ENCODE data around the gene SNX32.
A peak's percentile ranks its signal among the peaks of the same experiment; 100 is the strongest.

SNX32 gene

GRCh38 chr11:65856689-65857499, 23.1 kb downstream of the SNX32 start:
- H3K27ac ChIP-seq (replicated peaks): peak overlapping the region; percentile 94
- DNase-seq (ENCODE audit: low read depth in 1 of 2, low spot score in 1 of 2): peak in 1 of 2 experiments; percentile 87
- H3K27me3 ChIP-seq (ENCODE audit: insufficient read depth, poor library complexity, severe bottlenecking): no peaks in the 10 kb centered on the region
- peak overlapping the region; percentile 91 for H3K4me3 ChIP-seq (replicated peaks; ENCODE audit: insufficient read depth, low read length)
- TF ChIP-seq CTCF (IDR thresholded peaks at IDR 0.05; ENCODE audit: insufficient read depth, low read length): no peak
- peak; percentile 43; the same call in 1 of the 2 replicates for TF ChIP-seq GABPA (IDR thresholded peaks at IDR 0.05; ENCODE audit: low read depth)
- peak; percentile 59; the same call in 1 of the 2 replicates for TF ChIP-seq POLR2AphosphoS5 (IDR thresholded peaks at IDR 0.05; ENCODE audit: low read depth)
- no peak for TF ChIP-seq REST (IDR thresholded peaks at IDR 0.05; ENCODE audit: insufficient replicate concordance, low read depth)
- TF ChIP-seq SPI1 (IDR thresholded peaks at IDR 0.05; ENCODE audit: borderline replicate concordance, low read depth): peak; percentile 94

DNA sequence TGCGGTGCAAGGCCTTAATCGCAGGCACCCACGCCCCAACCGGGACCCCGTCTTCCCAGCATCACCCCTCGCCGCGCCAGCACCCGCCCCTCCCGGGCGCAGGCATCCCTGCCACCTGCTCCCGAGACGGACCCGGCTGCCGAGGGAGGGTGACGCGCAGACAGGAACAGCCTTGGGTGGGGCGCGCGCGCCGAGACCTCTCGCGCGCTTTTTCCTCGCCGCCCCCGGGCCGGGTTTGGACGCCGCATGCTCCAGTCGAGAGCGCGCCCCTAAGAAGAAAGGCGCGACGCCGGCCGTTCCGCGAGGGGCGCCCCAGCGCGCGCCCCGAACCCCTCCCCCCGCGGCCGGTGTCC, 23.7 kb downstream of the SNX32 start:
- peak overlapping the region; percentile 94 for H3K27ac ChIP-seq (replicated peaks)
- no peaks in the 10 kb centered on the region for H3K27me3 ChIP-seq (ENCODE audit: insufficient read depth, poor library complexity, severe bottlenecking)
- TF ChIP-seq SPI1 (IDR thresholded peaks at IDR 0.05; ENCODE audit: borderline replicate concordance, low read depth) (no peak), GABPA (IDR thresholded peaks at IDR 0.05; ENCODE audit: low read depth) (no peak), REST (IDR thresholded peaks at IDR 0.05; ENCODE audit: insufficient replicate concordance, low read depth) (no peak), POLR2AphosphoS5 (IDR thresholded peaks at IDR 0.05; ENCODE audit: low read depth) (no peak), CTCF (IDR thresholded peaks at IDR 0.05; ENCODE audit: insufficient read depth, low read length) (no peak)
- peak overlapping the region; percentile 91 for H3K4me3 ChIP-seq (replicated peaks; ENCODE audit: insufficient read depth, low read length)
- peak in 1 of 2 experiments; percentile 68 for DNase-seq (ENCODE audit: low read depth in 1 of 2, low spot score in 1 of 2)

DNA sequence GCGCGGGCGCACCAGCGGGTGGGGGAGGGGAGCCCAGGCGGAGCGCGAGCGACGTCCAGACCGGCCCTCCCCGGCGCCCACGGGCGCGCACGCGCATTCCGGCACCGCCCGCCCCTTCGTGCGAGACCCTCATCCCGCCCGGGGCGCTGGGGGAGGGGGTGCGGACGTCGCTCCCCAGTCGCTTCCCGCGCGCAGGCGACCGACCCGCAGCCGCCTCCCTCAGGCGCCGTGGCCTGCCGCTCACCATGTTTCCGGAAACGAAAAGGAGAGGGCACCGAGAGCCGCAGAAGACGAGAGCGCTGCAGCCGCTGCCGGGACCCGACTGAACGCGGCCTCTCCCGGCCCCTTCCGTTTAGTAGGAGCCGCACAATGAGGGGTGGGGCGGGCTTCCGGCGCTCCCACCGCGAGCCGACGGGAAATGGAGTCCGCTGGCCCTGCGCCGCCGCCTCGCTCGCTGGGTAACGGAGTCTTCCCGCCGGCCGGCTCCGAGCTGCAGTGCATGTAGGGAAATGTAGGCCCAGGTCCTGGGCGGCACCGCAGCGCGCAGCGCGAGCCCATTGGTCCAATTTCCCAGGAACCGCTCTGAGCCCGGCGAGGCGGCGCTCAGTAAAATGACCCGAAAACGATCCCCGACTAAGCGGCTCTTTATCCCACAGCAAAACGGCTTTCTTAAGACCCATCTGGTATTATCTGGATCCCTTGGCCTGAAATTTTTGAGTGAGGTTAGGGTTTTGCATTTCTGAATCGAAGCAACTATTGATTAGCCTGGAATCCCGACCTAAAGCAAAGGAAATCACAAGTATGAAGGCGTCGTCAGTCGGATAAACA, 24.3 kb downstream of the SNX32 start, which contains the start of gene CFL1:
TSS of gene CFL1 (minus strand) at position 328 of the 828 bp plus-strand sequence. CDS start at position 247, 81 bp downstream.
- peak within 1 kb of the TSS; percentile 91 for H3K4me3 ChIP-seq (replicated peaks; ENCODE audit: insufficient read depth, low read length)
- DNase-seq (ENCODE audit: low read depth in 1 of 2, low spot score in 1 of 2): peak; percentile 95 to 98
- peak within 1 kb of the TSS; percentile 94 for H3K27ac ChIP-seq (replicated peaks)
- H3K27me3 ChIP-seq (ENCODE audit: insufficient read depth, poor library complexity, severe bottlenecking): no peaks in the 10 kb centered on the region
- TF ChIP-seq POLR2AphosphoS5 (IDR thresholded peaks at IDR 0.05; ENCODE audit: low read depth) (peak; percentile 98), SPI1 (IDR thresholded peaks at IDR 0.05; ENCODE audit: borderline replicate concordance, low read depth) (peak; percentile 22; the same call in 1 of the 2 replicates), REST (IDR thresholded peaks at IDR 0.05; ENCODE audit: insufficient replicate concordance, low read depth) (peak; percentile 62), GABPA (IDR thresholded peaks at IDR 0.05; ENCODE audit: low read depth) (peak; percentile 93), CTCF (IDR thresholded peaks at IDR 0.05; ENCODE audit: insufficient read depth, low read length) (no peak)

All from HL-60 (cell line).